CD4-positive, alpha-beta memory T cell (primary cell): Measurements from ENCODE around the gene C2CD5. TPM values are rescaled to one million over a fixed set of nuclear protein-coding genes. Genes with fewer than 3 reads are reported as not detected.
"Not testable (repeated sequence)": the region's sequence is repeated elsewhere in the genome, so short reads cannot be mapped to it uniquely, and the experiment has no call there.

ENCODE experiments used
- CTCF ChIA-PET: fragments of 350-600 bp; sonication (Branson Sonifier 250); formaldehyde crosslinking; loops from one replicate; lab custom pipeline; 2021; ENCODE audit warnings: inconsistent platforms; ENCODE audit not compliant: partially characterized antibody; lab: Charles Lee
- POLR2A ChIA-PET: fragments of 350-600 bp; sonication (Branson Sonifier 250); formaldehyde crosslinking; loops from one replicate; lab custom pipeline; 2021; ENCODE audit not compliant: partially characterized antibody; lab: Charles Lee
- DNase-seq, 5 donors: peaks; one replicate each; pipeline versions ENCODE4 v3.0.0 to v3.0.0-alpha.2; 2020 to 2022; ENCODE audit warnings: mixed read lengths in 1 of 5
- H3K27ac ChIP-seq: one replicate; pipeline ENCODE4 v1.7.0; 2013; ENCODE audit warnings: low read depth, low read length
- H3K27me3 ChIP-seq: 2 replicates; pipeline ENCODE4 v1.7.0; 2013; ENCODE audit warnings: mild to moderate bottlenecking, low read length, moderate library complexity; ENCODE audit not compliant: insufficient read depth
- H3K36me3 ChIP-seq: 2 replicates; pipeline ENCODE4 v1.7.0; 2013; ENCODE audit warnings: mild to moderate bottlenecking, low read length, moderate library complexity; ENCODE audit not compliant: insufficient read depth
- H3K4me1 ChIP-seq: 2 replicates; pipeline ENCODE4 v1.7.0; 2013; ENCODE audit warnings: mild to moderate bottlenecking, low read length, moderate library complexity; ENCODE audit not compliant: insufficient read depth
- H3K4me3 ChIP-seq, 2 donors: one replicate each; pipeline ENCODE4 v1.7.0; 2013; ENCODE audit warnings: low read length in 2 of 2, mild to moderate bottlenecking in 1 of 2
- H3K9me3 ChIP-seq, 2 donors: one replicate each; pipeline ENCODE4 v1.7.0; 2013; ENCODE audit warnings: low read length in 2 of 2, control low read depth in 1 of 2; ENCODE audit not compliant: control insufficient read depth in 1 of 2
- H3K27ac Mint-ChIP-seq, 7 donors: one replicate each; pipeline ENCODE4 v1.8.0; 2020 to 2021; ENCODE audit warnings: mixed read lengths in 7 of 7, mild to moderate bottlenecking in 6 of 7, inconsistent platforms in 3 of 7, moderate library complexity in 3 of 7
- H3K27me3 Mint-ChIP-seq, 2 donors: one replicate each; pipeline ENCODE4 v1.8.0; 2020 to 2021; ENCODE audit warnings: mixed read lengths in 2 of 2
- H3K36me3 Mint-ChIP-seq, 2 donors: one replicate each; pipeline ENCODE4 v1.8.0; 2020 to 2021; ENCODE audit warnings: mixed read lengths in 2 of 2, inconsistent platforms in 1 of 2, mild to moderate bottlenecking in 1 of 2
- H3K4me1 Mint-ChIP-seq, 4 donors: one replicate each; pipeline ENCODE4 v1.8.0; 2020 to 2021; ENCODE audit warnings: mixed read lengths in 4 of 4, mild to moderate bottlenecking in 1 of 4
- H3K4me3 Mint-ChIP-seq, 8 donors: one replicate each; pipeline ENCODE4 v1.8.0; 2020 to 2021; ENCODE audit warnings: mixed read lengths in 8 of 8, mild to moderate bottlenecking in 7 of 8, moderate library complexity in 6 of 8, inconsistent platforms in 3 of 8
- H3K9me3 Mint-ChIP-seq, 8 donors: one replicate each; pipeline ENCODE4 v1.8.0; 2020 to 2021; ENCODE audit warnings: mixed read lengths in 8 of 8, mild to moderate bottlenecking in 5 of 8, inconsistent platforms in 3 of 8, moderate library complexity in 1 of 8
- intact Hi-C: fragments of 100-400 bp; cut with micrococcal nuclease; formaldehyde crosslinking; loops from one replicate; pipeline ENCODE4 v1.15.1; 2023
- polyA plus RNA-seq, 2 donors: library from polyadenylated mRNA; unstranded; fragments of 300-500 nt; fragmentation: Illumina TruSeq; gene quantifications; one replicate each; pipeline ENCODE4 v1.2.3, GENCODE V29; 2021
- total RNA-seq, 2 experiments: library from RNA; stranded (reverse); gene quantifications; one replicate each; pipeline ENCODE4 v1.2.3, GENCODE V29; 2021

C2CD5 gene
- total and polyA plus RNA-seq, 4 experiments from 2014 or later, result 12.8 to 59.8 (median 41.4) TPM

DNA sequence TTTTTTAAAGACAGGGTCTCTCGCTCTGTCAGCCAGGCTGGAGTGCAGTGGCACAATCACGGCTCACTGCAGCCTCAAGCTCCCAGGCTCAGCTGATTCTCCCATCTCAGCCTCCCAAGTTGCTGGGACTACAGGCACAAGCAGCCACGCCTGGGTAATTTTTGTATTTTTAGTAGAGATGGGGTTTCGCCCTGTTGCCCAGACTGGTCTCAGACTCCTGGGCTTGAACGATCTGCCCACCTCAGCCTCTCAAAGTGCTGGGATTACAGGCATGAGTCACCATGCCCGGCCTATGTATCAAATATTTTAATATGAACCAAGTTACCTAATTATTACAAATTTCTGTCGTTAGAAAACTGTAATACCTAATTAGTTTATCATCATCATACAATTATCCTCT, 63.5 kb downstream of the C2CD5 start:
- H3K4me3 ChIP-seq, H3K27me3 ChIP-seq, POLR2A ChIA-PET, intact Hi-C loops, H3K4me1 ChIP-seq, H3K9me3 Mint-ChIP-seq, H3K27ac ChIP-seq, H3K9me3 ChIP-seq, H3K27ac Mint-ChIP-seq, H3K4me3 Mint-ChIP-seq, H3K27me3 Mint-ChIP-seq, DNase-seq: not testable (repeated sequence)
- Mint-ChIP-seq H3K36me3 (peaks cover 30 to 44% of the 10 kb centered on the region in 2 donors), H3K4me1 (peaks cover 5 to 15% (median 11%) of the 10 kb centered on the region in 4 donors)
- H3K36me3 ChIP-seq, result peaks cover 25% of the 10 kb centered on the region
- CTCF ChIA-PET, result interaction anchor here (0.6 to 1.2 kb wide), 3 partner anchors 17 to 190 kb away, joined by 3 to 4 read pairs (median 3); no protein-coding TSS in a partner anchor

DNA sequence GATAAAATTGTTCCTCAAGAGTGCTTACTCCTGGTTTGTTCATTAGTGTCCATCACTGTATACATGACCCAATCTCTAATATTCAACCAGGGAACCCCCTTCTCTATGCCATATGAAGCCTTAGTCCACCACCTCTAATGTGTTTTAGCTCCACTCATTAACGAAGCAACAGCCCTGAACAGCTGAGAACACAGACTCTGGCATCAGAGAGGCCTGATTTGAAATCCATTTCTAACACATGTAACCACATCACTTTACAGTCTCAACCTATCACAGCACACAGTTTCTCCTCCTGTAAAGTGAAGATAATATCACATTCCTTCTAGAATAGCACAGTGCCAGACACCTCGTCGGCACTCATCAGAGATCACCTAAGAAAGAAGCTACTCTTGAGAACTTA, 64.3 kb downstream of the C2CD5 start:
- H3K36me3 ChIP-seq, result peaks cover 25% of the 10 kb centered on the region
- Mint-ChIP-seq H3K27ac (peak overlapping the region in 1 of 7 donors; percentile 53), H3K36me3 (peaks cover 30 to 45% of the 10 kb centered on the region in 2 donors), H3K4me1 (peaks cover 5 to 15% (median 11%) of the 10 kb centered on the region in 4 donors), H3K27me3 (no peaks in the 10 kb centered on the region), H3K4me3 (no peak overlapping the region), H3K9me3 (no peaks in the 10 kb centered on the region)
- ChIA-PET POLR2A (no interaction called here), CTCF (no interaction called here)
- intact Hi-C loops, result no loop called here
- no peaks in the 10 kb centered on the region for H3K9me3 ChIP-seq
- H3K4me1 ChIP-seq, result no peaks in the 10 kb centered on the region
- no peak overlapping the region for H3K4me3 ChIP-seq
- no peak overlapping the region for H3K27ac ChIP-seq
- DNase-seq, result no peak
- H3K27me3 ChIP-seq, result no peaks in the 10 kb centered on the region

DNA sequence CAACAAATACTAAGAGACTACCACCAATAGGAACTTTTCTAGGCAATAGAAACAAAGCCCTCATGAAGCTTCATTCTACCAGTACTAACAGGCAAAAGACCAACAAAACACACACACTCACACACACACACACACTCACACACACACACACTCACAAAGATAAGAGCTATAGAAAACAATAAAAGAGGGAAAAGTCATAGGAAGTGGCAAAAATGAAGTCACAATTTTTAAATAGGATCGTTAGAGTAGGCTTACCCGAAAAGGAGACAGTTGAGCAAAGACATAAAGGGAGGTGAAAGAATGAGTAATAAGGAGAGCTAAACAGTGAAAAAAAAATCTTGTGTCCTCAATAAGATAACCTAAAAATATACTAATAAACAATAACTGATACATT, 66.5 kb downstream of the C2CD5 start:
- H3K36me3 ChIP-seq, result peaks cover 11% of the 10 kb centered on the region
- peaks cover 10% of the 10 kb centered on the region for H3K4me1 ChIP-seq
- H3K27me3 ChIP-seq, result no peaks in the 10 kb centered on the region
- no peak for DNase-seq
- POLR2A ChIA-PET, result interaction anchor here (1.1 kb wide), 1 partner anchor 977 kb away, joined by 3 read pairs; the partner anchor contains the start of genes GOLT1B and RECQL
- H3K4me1 Mint-ChIP-seq, result peaks cover 17 to 25% (median 18%) of the 10 kb centered on the region in 4 donors
- CTCF ChIA-PET, result interaction anchor here (1.4 kb wide), 1 partner anchor 18 kb away, joined by 3 read pairs; no protein-coding TSS in a partner anchor
- intact Hi-C loops, result no loop called here
- H3K4me3 ChIP-seq, result no peak overlapping the region
- H3K36me3 Mint-ChIP-seq, result peaks cover 29 to 41% of the 10 kb centered on the region in 2 donors
- peak overlapping the region in 2 of 7 donors; percentile 1 to 35 for H3K27ac Mint-ChIP-seq
- no peaks in the 10 kb centered on the region for H3K27me3 Mint-ChIP-seq
- H3K9me3 Mint-ChIP-seq, result no peaks in the 10 kb centered on the region
- H3K27ac ChIP-seq, result no peak overlapping the region
- H3K4me3 Mint-ChIP-seq, result peak overlapping the region in 1 of 8 donors; percentile 45
- H3K9me3 ChIP-seq, result no peaks in the 10 kb centered on the region

GRCh38 chr12:22477166-22477893, 67.0 kb downstream of the C2CD5 start:
- peaks cover 27 to 36% of the 10 kb centered on the region in 2 donors for H3K36me3 Mint-ChIP-seq
- ChIA-PET POLR2A (interaction anchor here (1.1 kb wide), 1 partner anchor 976 kb away, joined by 3 read pairs; the partner anchor contains the start of genes GOLT1B and RECQL), CTCF (interaction anchor here (1.4 kb wide), 1 partner anchor 18 kb away, joined by 3 read pairs; no protein-coding TSS in a partner anchor)
- H3K4me3 Mint-ChIP-seq, result peak overlapping the region in 1 of 8 donors; percentile 45
- DNase-seq, result no peak
- Histone ChIP-seq H3K4me3 (no peak overlapping the region), H3K27ac (no peak overlapping the region), H3K27me3 (no peaks in the 10 kb centered on the region), H3K36me3 (peaks cover 6% of the 10 kb centered on the region), H3K9me3 (no peaks in the 10 kb centered on the region), H3K4me1 (peaks cover 10% of the 10 kb centered on the region)
- H3K27me3 Mint-ChIP-seq, result no peaks in the 10 kb centered on the region
- peaks cover 17 to 25% (median 18%) of the 10 kb centered on the region in 4 donors for H3K4me1 Mint-ChIP-seq
- intact Hi-C loops, result no loop called here
- H3K27ac Mint-ChIP-seq, result peak overlapping the region in 2 of 7 donors; percentile 1 to 35
- no peaks in the 10 kb centered on the region for H3K9me3 Mint-ChIP-seq

DNA sequence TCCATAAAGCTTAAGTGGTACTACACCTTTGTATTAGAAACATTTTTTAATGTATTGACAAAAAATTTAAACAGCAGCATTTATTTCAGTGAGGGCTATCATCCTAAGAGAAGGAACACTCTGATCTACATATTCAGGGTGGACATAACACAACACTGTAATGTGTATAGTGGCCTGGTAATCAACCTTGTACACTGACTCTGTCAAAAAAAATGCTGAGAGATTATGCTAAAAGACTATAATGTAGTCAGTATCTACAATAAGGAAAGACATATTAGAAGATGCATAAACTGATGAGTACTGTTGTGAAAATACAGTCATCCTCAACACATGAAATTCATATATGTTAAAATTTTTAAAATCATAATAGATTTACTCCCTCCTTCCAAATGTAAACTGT, 68.2 kb downstream of the C2CD5 start:
- Mint-ChIP-seq H3K27ac (no peak overlapping the region), H3K4me1 (peaks cover 16 to 25% (median 18%) of the 10 kb centered on the region in 4 donors)

DNA sequence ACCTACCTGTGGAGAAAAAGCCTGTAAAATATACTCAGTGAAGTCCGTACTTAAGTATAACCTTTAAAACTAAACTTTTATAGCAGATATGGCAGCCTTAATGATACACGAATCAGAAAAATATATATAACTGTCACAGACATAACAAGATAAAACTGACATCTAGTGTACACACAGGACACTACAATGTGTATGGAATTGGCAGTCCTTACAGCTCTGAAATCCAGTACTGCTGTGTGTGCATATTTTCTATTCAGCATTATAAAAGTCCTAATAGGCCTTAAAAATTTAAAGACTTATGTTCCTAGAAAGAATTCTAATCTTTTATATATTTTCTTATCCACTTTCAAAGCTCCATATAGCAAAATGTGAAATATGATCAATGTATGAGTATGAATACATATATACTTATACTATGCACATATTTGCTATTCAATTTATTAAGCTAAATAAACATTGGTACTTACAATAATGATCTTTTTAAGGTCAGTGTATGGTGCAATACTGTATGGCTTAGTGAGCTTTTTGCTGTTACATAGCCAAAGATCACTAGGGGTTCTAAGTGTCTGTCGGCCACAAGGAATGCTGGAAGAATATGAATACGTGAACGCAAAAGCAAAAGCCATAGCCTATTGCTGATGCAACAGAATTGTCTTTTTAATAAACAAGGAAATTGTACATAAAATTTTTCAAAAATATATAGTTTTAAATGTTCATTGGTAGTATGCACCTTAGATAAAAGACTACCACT, 69.2 kb downstream of the C2CD5 start:
- no peak overlapping the region for H3K27ac ChIP-seq
- no peaks in the 10 kb centered on the region for H3K9me3 Mint-ChIP-seq
- no peak overlapping the region for H3K4me3 Mint-ChIP-seq
- H3K36me3 ChIP-seq, result peaks cover 14% of the 10 kb centered on the region
- H3K27me3 ChIP-seq, result no peaks in the 10 kb centered on the region
- CTCF ChIA-PET, result interaction anchor here (1.8 kb wide), 1 partner anchor 777 kb away, joined by 4 read pairs; no protein-coding TSS in a partner anchor
- POLR2A ChIA-PET, result no interaction called here
- no peaks in the 10 kb centered on the region for H3K27me3 Mint-ChIP-seq
- H3K36me3 Mint-ChIP-seq, result peaks cover 31 to 32% of the 10 kb centered on the region in 2 donors
- peaks cover 10% of the 10 kb centered on the region for H3K4me1 ChIP-seq
- no peaks in the 10 kb centered on the region for H3K9me3 ChIP-seq
- peaks cover 13 to 22% (median 15%) of the 10 kb centered on the region in 4 donors for H3K4me1 Mint-ChIP-seq
- no peak overlapping the region for H3K4me3 ChIP-seq
- intact Hi-C loops, result no loop called here
- DNase-seq, result no peak
- H3K27ac Mint-ChIP-seq, result no peak overlapping the region

More for the DNA sequence above, 68.2 kb downstream of the C2CD5 start:
- Histone ChIP-seq H3K27ac (no peak overlapping the region), H3K4me3 (no peak overlapping the region), H3K9me3 (no peaks in the 10 kb centered on the region), H3K4me1 (peaks cover 10% of the 10 kb centered on the region), H3K36me3 (peaks cover 5% of the 10 kb centered on the region), H3K27me3 (no peaks in the 10 kb centered on the region)
- ChIA-PET POLR2A (no interaction called here), CTCF (no interaction called here)
- Mint-ChIP-seq H3K36me3 (peaks cover 23 to 26% of the 10 kb centered on the region in 2 donors), H3K4me3 (no peak overlapping the region), H3K9me3 (no peaks in the 10 kb centered on the region), H3K27me3 (no peaks in the 10 kb centered on the region)
- intact Hi-C loops, result no loop called here
- DNase-seq, result no peak

DNA sequence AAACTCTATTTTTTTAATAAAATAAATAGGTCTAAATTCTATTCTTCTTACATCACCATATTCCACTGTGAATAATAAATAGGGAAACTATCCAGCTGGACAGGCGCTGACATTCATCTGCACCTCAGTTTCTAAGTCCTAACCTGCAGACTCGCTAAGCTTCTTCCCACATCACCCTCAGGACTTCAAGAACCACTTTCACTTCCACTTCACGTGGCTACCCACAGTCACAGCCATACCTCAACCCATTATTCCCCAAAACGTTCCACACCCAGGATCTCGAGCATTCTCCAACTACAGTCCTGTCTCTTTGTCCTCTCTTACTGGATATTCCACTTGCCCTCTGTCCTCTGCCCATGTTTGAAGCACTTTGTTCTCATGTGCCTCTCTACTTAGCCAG, 71.1 kb downstream of the C2CD5 start:
- Histone ChIP-seq H3K27ac (no peak overlapping the region), H3K9me3 (no peaks in the 10 kb centered on the region), H3K36me3 (peaks cover 18% of the 10 kb centered on the region), H3K27me3 (no peaks in the 10 kb centered on the region), H3K4me1 (peaks cover 10% of the 10 kb centered on the region), H3K4me3 (no peak overlapping the region)
- intact Hi-C loops, result no loop called here
- peak in 1 of 5 donors; percentile 13 for DNase-seq
- peak overlapping the region in 5 of 7 donors; percentile 49 to 89 (median 63) for H3K27ac Mint-ChIP-seq
- peaks cover 34 to 41% of the 10 kb centered on the region in 2 donors for H3K36me3 Mint-ChIP-seq
- ChIA-PET POLR2A (no interaction called here), CTCF (interaction anchor here (1.2 to 3.7 kb wide), 2 partner anchors 12 to 14 kb away, joined by 3 to 11 read pairs; no protein-coding TSS in a partner anchor)
- H3K4me1 Mint-ChIP-seq, result peaks cover 10 to 17% (median 12%) of the 10 kb centered on the region in 4 donors
- no peaks in the 10 kb centered on the region for H3K27me3 Mint-ChIP-seq
- H3K9me3 Mint-ChIP-seq, result no peaks in the 10 kb centered on the region
- peak overlapping the region in 7 of 8 donors; percentile 13 to 69 (median 55) for H3K4me3 Mint-ChIP-seq
